ENCODE results near the gene TLCD1. TPM values are rescaled to one million over a fixed set of nuclear protein-coding genes. Genes with fewer than 3 reads are reported as not detected.

The TLCD1 gene
- total and polyA plus RNA-seq, 7 donors, result 0.68 to 2.4 (median 1.1) TPM; not detected in 1

- WGBS, 3 donors, result 65 to 79% (median 72%) methylated on average over 6 of the region's 7 CpGs
- no peak for TF ChIP-seq CTCF (IDR thresholded peaks at IDR 0.05)
- intact Hi-C loops (cut with DNase I), result no loop called here
Measured at GRCh38 chr17:28706471-28707338, 19.3 kb downstream of the TLCD1 start.

GRCh38 chr17:28705728-28706334 lies 20.2 kb downstream of the TLCD1 start:
- DNase-seq, result no peak
- Histone ChIP-seq H3K4me1 (no peaks in the 10 kb centered on the region), H3K36me3 (ENCODE audit: insufficient read depth in 1 of 2, low read depth in 1 of 2) (peaks cover 4 to 43% of the 10 kb centered on the region in 2 donors), H3K27ac (no peak overlapping the region), H3K4me3 (no peak overlapping the region), H3K27me3 (ENCODE audit: insufficient read depth in 3 of 3, low read length in 2 of 3) (no peaks in the 10 kb centered on the region), H3K9me3 (no peaks in the 10 kb centered on the region)
- TF ChIP-seq CTCF (IDR thresholded peaks at IDR 0.05), result no peak
- intact Hi-C loops (cut with DNase I), result no loop called here
- peak in 1 of 4 donors; percentile 2 for ATAC-seq
- WGBS, 3 donors, result 56 to 72% (median 61%) methylated on average over 10 of the region's 10 CpGs

More at GRCh38 chr17:28706471-28707338, 19.3 kb downstream of the TLCD1 start:
- Histone ChIP-seq H3K27ac (no peak overlapping the region), H3K4me3 (no peak overlapping the region), H3K9me3 (no peaks in the 10 kb centered on the region), H3K36me3 (ENCODE audit: insufficient read depth in 1 of 2, low read depth in 1 of 2) (peaks cover 0 to 34% of the 10 kb centered on the region in 2 donors), H3K4me1 (peaks cover 3% of the 10 kb centered on the region), H3K27me3 (ENCODE audit: insufficient read depth in 3 of 3, low read length in 2 of 3) (peaks cover 0 to 2% (median 0%) of the 10 kb centered on the region in 3 donors)
- ATAC-seq, result no peak
- DNase-seq, result no peak

GRCh38 chr17:28705074-28705659 lies 20.9 kb downstream of the TLCD1 start:
- H3K4me1 ChIP-seq, result no peaks in the 10 kb centered on the region
- ATAC-seq (no peak), DNase-seq (no peak)
- no peak overlapping the region for H3K4me3 ChIP-seq
- TF ChIP-seq CTCF (IDR thresholded peaks at IDR 0.05), result no peak
- no peak overlapping the region for H3K27ac ChIP-seq
- intact Hi-C loops (cut with DNase I), result no loop called here
- 78 to 80% (median 79%) methylated on average over 5 of the region's 5 CpGs for WGBS, 3 donors
- H3K27me3 ChIP-seq (ENCODE audit: insufficient read depth in 3 of 3, low read length in 2 of 3), result no peaks in the 10 kb centered on the region
- H3K36me3 ChIP-seq (ENCODE audit: insufficient read depth in 1 of 2, low read depth in 1 of 2), result peaks cover 5 to 50% of the 10 kb centered on the region in 2 donors
- no peaks in the 10 kb centered on the region for H3K9me3 ChIP-seq

- DNase-seq (no peak), ATAC-seq (no peak)
- H3K36me3 ChIP-seq (ENCODE audit: insufficient read depth in 1 of 2, low read depth in 1 of 2), result peaks cover 5 to 58% of the 10 kb centered on the region in 2 donors
- intact Hi-C loops (cut with DNase I), result no loop called here
- TF ChIP-seq CTCF (IDR thresholded peaks at IDR 0.05), result no peak
- 85 to 92% (median 87%) methylated on average over 14 of the region's 14 CpGs for WGBS, 3 donors
- H3K27ac ChIP-seq, result no peak overlapping the region
- no peaks in the 10 kb centered on the region for H3K27me3 ChIP-seq (ENCODE audit: insufficient read depth in 3 of 3, low read length in 2 of 3)
- no peak overlapping the region for H3K4me3 ChIP-seq
- H3K4me1 ChIP-seq, result no peaks in the 10 kb centered on the region
- no peaks in the 10 kb centered on the region for H3K9me3 ChIP-seq
Measured at GRCh38 chr17:28704219-28704858, 21.7 kb downstream of the TLCD1 start.
